RWPE1 (cell line): ENCODE results near the gene CYTH3.

ENCODE experiments used
- CTCF ChIA-PET: fragments of 350-600 bp; sonication (Branson Sonifier 250); formaldehyde crosslinking; extraction: SDS; loops from one replicate; lab custom pipeline; 2021; lab: Yijun Ruan, JAX
- POLR2A ChIA-PET: fragments of 400-600 bp; formaldehyde crosslinking; extraction: SDS; loops from one replicate; lab custom pipeline; 2020; ENCODE audit warnings: antibody characterized with exemption; ENCODE audit not compliant: low non-redundant PET; lab: Yijun Ruan, JAX
- DNase-seq: peaks from one replicate; pipeline ENCODE4 v3.0.0; 2012; ENCODE audit warnings: low spot score
- H3K27ac ChIP-seq: fragments of 450-650 bp; 2 replicates; pipeline ENCODE4 v1.5.1; 2017
- CTCF ChIP-seq: fragments of 450-650 bp; conservative IDR thresholded peaks from 2 replicates; pipeline ENCODE4 v1.5.1; 2017; ENCODE audit warnings: low read depth, mild to moderate bottlenecking

The CYTH3 gene

GRCh38 chr7:6159097-6159483, 113.3 kb downstream of the CYTH3 start:
- CTCF ChIA-PET, result interaction anchor here (1.6 kb wide), 1 partner anchor 164 kb away, joined by 8 read pairs; no protein-coding TSS in a partner anchor
- DNase-seq, result no peak
- H3K27ac ChIP-seq, result peak overlapping the region; percentile 39
- POLR2A ChIA-PET, result no interaction called here
- TF ChIP-seq CTCF, result no peak

- peak overlapping the region; percentile 39 for H3K27ac ChIP-seq
- ChIA-PET CTCF (no interaction called here), POLR2A (interaction anchor here (0.6 kb wide), 1 partner anchor 116 kb away, joined by 3 read pairs; no protein-coding TSS in a partner anchor)
- no peak for DNase-seq
- TF ChIP-seq CTCF, result no peak
Measured at GRCh38 chr7:6158424-6159096, 113.9 kb downstream of the CYTH3 start.

GRCh38 chr7:6157685-6158423, 114.6 kb downstream of the CYTH3 start:
- POLR2A ChIA-PET, result interaction anchor here (0.6 kb wide), 1 partner anchor 117 kb away, joined by 3 read pairs; no protein-coding TSS in a partner anchor
- TF ChIP-seq CTCF, result no peak
- H3K27ac ChIP-seq, result peak overlapping the region; percentile 39
- DNase-seq, result no peak
- CTCF ChIA-PET, result no interaction called here

- DNase-seq, result no peak
- no peak for TF ChIP-seq CTCF
- POLR2A ChIA-PET, result no interaction called here
- CTCF ChIA-PET, result no interaction called here
- H3K27ac ChIP-seq, result no peak overlapping the region
Measured at GRCh38 chr7:6156734-6157133, 115.7 kb downstream of the CYTH3 start.

GRCh38 chr7:6155596-6155995, 116.8 kb downstream of the CYTH3 start:
- ChIA-PET POLR2A (no interaction called here), CTCF (interaction anchor here (0.6 kb wide), 1 partner anchor 12 kb away, joined by 3 read pairs; no protein-coding TSS in a partner anchor)
- TF ChIP-seq CTCF, result no peak
- no peak for DNase-seq
- 0 out of 2 replicates have a peak overlapping the region, but pooled peaks have one; percentile 9 for H3K27ac ChIP-seq

- no peak for DNase-seq
- POLR2A ChIA-PET, result no interaction called here
- TF ChIP-seq CTCF, result no peak
- H3K27ac ChIP-seq, result 0 out of 2 replicates have a peak overlapping the region, but pooled peaks have one; percentile 1
- CTCF ChIA-PET, result no interaction called here
Measured at GRCh38 chr7:6154542-6155404, 117.7 kb downstream of the CYTH3 start.
